Loucy (cell line): ENCODE results near the gene TIMM10.

Experiments used
- H2AFZ ChIP-seq: fragments of 200-600 bp; sonication (generic); 2 replicates; pipeline ENCODE4 v1.6.0; 2016; ENCODE audit warnings: antibody characterized with exemption, mild to moderate bottlenecking, low read length, moderate library complexity
- H3F3A ChIP-seq: fragments of 200-600 bp; 2 replicates; pipeline ENCODE4 v1.6.0; 2016; ENCODE audit warnings: antibody characterized with exemption, low read depth, mild to moderate bottlenecking
- H3K27me3 ChIP-seq: fragments of 200-600 bp; sonication (generic); 2 replicates; pipeline ENCODE4 v1.6.1; 2014; ENCODE audit warnings: low read length, mild to moderate bottlenecking; ENCODE audit not compliant: insufficient read depth, poor library complexity, severe bottlenecking
- H3K36me3 ChIP-seq: fragments of 200-600 bp; sonication (generic); 2 replicates; pipeline ENCODE4 v1.6.1; 2016; ENCODE audit warnings: low read length; ENCODE audit not compliant: insufficient read depth
- H3K4me1 ChIP-seq: fragments of 200-600 bp; sonication (generic); 2 replicates; pipeline ENCODE4 v1.5.1; 2014; ENCODE audit warnings: low read length, mild to moderate bottlenecking; ENCODE audit not compliant: insufficient read depth, poor library complexity, severe bottlenecking
- H3K4me2 ChIP-seq: fragments of 200-600 bp; sonication (generic); 2 replicates; pipeline ENCODE4 v1.6.0; 2014; ENCODE audit warnings: antibody characterized with exemption, low read length, low read depth, mild to moderate bottlenecking; ENCODE audit not compliant: poor library complexity, severe bottlenecking
- H3K4me3 ChIP-seq: fragments of 200-600 bp; sonication (generic); 2 replicates; pipeline ENCODE4 v1.5.1; 2014; ENCODE audit warnings: low read length, mild to moderate bottlenecking, mixed read lengths; ENCODE audit not compliant: poor library complexity, severe bottlenecking
- H3K79me2 ChIP-seq: fragments of 200-600 bp; sonication (generic); 2 replicates; pipeline ENCODE4 v1.6.1; 2014; ENCODE audit warnings: low read length; ENCODE audit not compliant: insufficient read depth
- H3K9ac ChIP-seq: fragments of 200-600 bp; sonication (generic); 2 replicates; pipeline ENCODE4 v1.6.0; 2014; ENCODE audit warnings: mild to moderate bottlenecking, low read depth, low read length, moderate library complexity; ENCODE audit not compliant: poor library complexity, severe bottlenecking
- H3K9me2 ChIP-seq: fragments of 200-600 bp; sonication (generic); replicated peaks from 2 replicates; pipeline ENCODE4 v1.6.1; 2016; ENCODE audit warnings: low read depth, low read length, mixed read lengths
- H3K9me3 ChIP-seq: fragments of 200-600 bp; sonication (generic); 2 replicates; pipeline ENCODE4 v1.6.1; 2014; ENCODE audit warnings: mild to moderate bottlenecking, antibody characterized with exemption, low read length, low read depth; ENCODE audit not compliant: insufficient read depth
- H4K20me1 ChIP-seq: fragments of 200-600 bp; sonication (generic); 2 replicates; pipeline ENCODE4 v1.6.0; 2014; ENCODE audit warnings: antibody characterized with exemption, low read length, mild to moderate bottlenecking; ENCODE audit not compliant: insufficient read depth, poor library complexity, severe bottlenecking
- EZH2phosphoT487 ChIP-seq: fragments of 200-600 bp; IDR thresholded peaks from 2 replicates; pipeline ENCODE4 v1.6.1; 2018; ENCODE audit warnings: antibody characterized with exemption, mild to moderate bottlenecking, moderate library complexity, borderline replicate concordance
- TF ChIP-seq, protein P1 (sequence below): fragments of 200-600 bp; sonication (generic); conservative IDR thresholded peaks from 2 replicates; pipeline ENCODE4 v1.5.1; 2014; ENCODE audit warnings: mild to moderate bottlenecking, antibody characterized with exemption, low read length

The TIMM10 gene

DNA sequence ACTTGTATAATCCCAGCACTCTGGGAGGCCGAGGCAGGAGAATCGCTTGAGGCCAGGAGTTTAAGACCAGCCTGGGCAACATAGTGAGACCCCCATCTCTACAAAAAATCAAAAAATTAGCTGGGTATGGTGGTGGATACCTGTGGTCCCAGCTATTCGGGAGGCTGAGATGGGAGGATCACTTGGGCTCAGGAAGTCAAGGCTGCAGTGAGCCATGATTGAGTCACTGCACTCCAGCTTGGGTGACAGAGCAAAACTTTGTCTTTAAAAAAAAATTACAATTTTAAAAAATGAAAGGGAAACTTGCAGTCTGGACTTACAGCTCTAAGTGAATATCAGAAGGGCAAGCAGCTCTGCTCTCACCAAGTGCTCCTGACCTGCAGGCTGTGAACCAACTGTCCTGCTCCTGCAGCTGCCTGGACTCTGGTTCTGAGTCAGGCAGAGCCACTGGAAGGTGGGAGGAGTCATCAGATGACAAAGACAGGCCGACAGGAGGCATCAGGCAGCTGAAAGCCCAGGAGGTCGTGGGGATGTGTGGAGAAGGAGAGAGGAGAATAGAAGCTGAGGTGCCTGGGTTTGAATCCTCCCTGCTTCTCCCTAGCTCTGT, 16.4 kb upstream of the TIMM10 start:
- Histone ChIP-seq H3K4me2 (no peak overlapping the region), H3K4me3 (no peak overlapping the region), H2AFZ (no peak overlapping the region), H3F3A (no peaks in the 10 kb centered on the region), H3K9ac (no peak overlapping the region), H3K9me3 (no peaks in the 10 kb centered on the region), H3K36me3 (peaks cover 39% of the 10 kb centered on the region), H4K20me1 (no peaks in the 10 kb centered on the region), H3K27me3 (no peaks in the 10 kb centered on the region), H3K79me2 (no peaks in the 10 kb centered on the region), H3K4me1 (no peaks in the 10 kb centered on the region), H3K9me2 (no peaks in the 10 kb centered on the region)
- TF ChIP-seq, protein P1, sequence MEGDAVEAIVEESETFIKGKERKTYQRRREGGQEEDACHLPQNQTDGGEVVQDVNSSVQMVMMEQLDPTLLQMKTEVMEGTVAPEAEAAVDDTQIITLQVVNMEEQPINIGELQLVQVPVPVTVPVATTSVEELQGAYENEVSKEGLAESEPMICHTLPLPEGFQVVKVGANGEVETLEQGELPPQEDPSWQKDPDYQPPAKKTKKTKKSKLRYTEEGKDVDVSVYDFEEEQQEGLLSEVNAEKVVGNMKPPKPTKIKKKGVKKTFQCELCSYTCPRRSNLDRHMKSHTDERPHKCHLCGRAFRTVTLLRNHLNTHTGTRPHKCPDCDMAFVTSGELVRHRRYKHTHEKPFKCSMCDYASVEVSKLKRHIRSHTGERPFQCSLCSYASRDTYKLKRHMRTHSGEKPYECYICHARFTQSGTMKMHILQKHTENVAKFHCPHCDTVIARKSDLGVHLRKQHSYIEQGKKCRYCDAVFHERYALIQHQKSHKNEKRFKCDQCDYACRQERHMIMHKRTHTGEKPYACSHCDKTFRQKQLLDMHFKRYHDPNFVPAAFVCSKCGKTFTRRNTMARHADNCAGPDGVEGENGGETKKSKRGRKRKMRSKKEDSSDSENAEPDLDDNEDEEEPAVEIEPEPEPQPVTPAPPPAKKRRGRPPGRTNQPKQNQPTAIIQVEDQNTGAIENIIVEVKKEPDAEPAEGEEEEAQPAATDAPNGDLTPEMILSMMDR, result no peak
- TF ChIP-seq EZH2phosphoT487, result no peak

GRCh38 chr11:57546451-57546850, 15.9 kb upstream of the TIMM10 start:
- TF ChIP-seq, protein P1, result no peak
- TF ChIP-seq EZH2phosphoT487, result no peak
- H3K36me3 ChIP-seq, result peaks cover 34% of the 10 kb centered on the region; the same call in 1 of the 2 replicates
- H2AFZ ChIP-seq, result no peak overlapping the region

DNA sequence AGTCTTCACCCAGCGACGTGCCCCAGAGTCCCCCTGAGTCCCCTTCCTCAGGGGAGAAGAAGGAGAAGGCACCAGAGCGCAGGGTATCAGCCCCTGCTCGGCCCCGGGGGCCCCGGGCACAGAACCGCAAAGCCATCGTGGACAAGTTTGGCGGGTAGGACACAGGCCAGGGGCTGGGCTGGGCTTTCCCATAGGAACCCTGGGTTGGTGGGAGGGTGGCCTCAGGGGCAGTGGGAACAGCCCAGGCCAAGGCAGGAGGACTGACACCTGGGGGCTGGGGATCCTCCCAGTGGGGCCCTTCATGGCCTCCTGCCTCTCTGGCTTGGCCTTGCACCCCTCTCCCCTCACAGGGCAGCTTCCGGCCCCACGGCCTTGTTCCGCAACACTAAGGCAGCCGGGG, 15.3 kb upstream of the TIMM10 start:
- Histone ChIP-seq H3K27me3 (no peaks in the 10 kb centered on the region), H3K9me3 (no peaks in the 10 kb centered on the region), H4K20me1 (no peaks in the 10 kb centered on the region), H3K36me3 (peaks cover 30% of the 10 kb centered on the region; the same call in 1 of the 2 replicates), H3K4me2 (no peak overlapping the region), H3K9ac (no peak overlapping the region), H3K4me1 (no peaks in the 10 kb centered on the region), H3K9me2 (no peaks in the 10 kb centered on the region), H3K4me3 (no peak overlapping the region), H2AFZ (no peak overlapping the region), H3K79me2 (no peaks in the 10 kb centered on the region), H3F3A (no peaks in the 10 kb centered on the region)
- TF ChIP-seq EZH2phosphoT487, result no peak
- TF ChIP-seq, protein P1, result no peak

More at GRCh38 chr11:57546451-57546850, 15.9 kb upstream of the TIMM10 start:
- no peaks in the 10 kb centered on the region for H3K9me3 ChIP-seq
- no peaks in the 10 kb centered on the region for H3K79me2 ChIP-seq
- H3K4me2 ChIP-seq, result no peak overlapping the region
- H3K9me2 ChIP-seq, result no peaks in the 10 kb centered on the region
- no peak overlapping the region for H3K4me3 ChIP-seq
- H3K4me1 ChIP-seq, result no peaks in the 10 kb centered on the region
- no peaks in the 10 kb centered on the region for H3K27me3 ChIP-seq
- H4K20me1 ChIP-seq, result no peaks in the 10 kb centered on the region
- no peak overlapping the region for H3K9ac ChIP-seq
- H3F3A ChIP-seq, result no peaks in the 10 kb centered on the region
